HG03575 (cell line): ENCODE data around the gene BRMS1L.
A peak's percentile ranks its signal among the peaks of the same experiment; 100 is the strongest.
"Not testable (repeated sequence)": the region's sequence is repeated elsewhere in the genome, so short reads cannot be mapped to it uniquely, and the experiment has no call there.

ENCODE experiments used
- ATAC-seq: cut with Tn5 transposase; IDR thresholded peaks from one replicate; pipeline ENCODE4 v1.9.1; 2021; ENCODE audit not compliant: unreplicated experiment, insufficient number of reproducible peaks, low FRiP score; ENCODE audit errors: extremely low read depth

The BRMS1L gene

GRCh38 chr14:35826218-35826951 is at the start of gene BRMS1L:
Gene BRMS1L (plus strand): TSS chr14:35826338. CDS start chr14:35826517, 179 bp downstream.
- ATAC-seq: peak; percentile 97

- no peak for ATAC-seq
Measured at GRCh38 chr14:35776823-35777222, 49.3 kb upstream of the BRMS1L start.

- not testable (repeated sequence) for ATAC-seq
Measured at GRCh38 chr14:35777550-35777949, 48.6 kb upstream of the BRMS1L start.

- no peak for ATAC-seq
Measured at GRCh38 chr14:35779368-35779767, 46.8 kb upstream of the BRMS1L start.

GRCh38 chr14:35783699-35784098 is 42.4 kb upstream of the BRMS1L start:
- ATAC-seq: no peak

GRCh38 chr14:35786856-35787255 is 39.3 kb upstream of the BRMS1L start:
- no peak for ATAC-seq

GRCh38 chr14:35789651-35790050 is 36.5 kb upstream of the BRMS1L start:
- no peak for ATAC-seq

GRCh38 chr14:35797796-35798195 is 28.3 kb upstream of the BRMS1L start:
- ATAC-seq: no peak

GRCh38 chr14:35806006-35806907 is 19.9 kb upstream of the BRMS1L start:
- ATAC-seq: no peak

GRCh38 chr14:35807131-35807961 is 18.8 kb upstream of the BRMS1L start:
- no peak for ATAC-seq

- ATAC-seq: no peak
Measured at GRCh38 chr14:35808076-35808637, 18.0 kb upstream of the BRMS1L start.

GRCh38 chr14:35808638-35809563 is 17.2 kb upstream of the BRMS1L start, which contains the start of gene RALGAPA1:
Gene RALGAPA1 (minus strand): TSS chr14:35809295. CDS start chr14:35808835, 460 bp downstream.
- ATAC-seq: peak; percentile 80

- ATAC-seq: no peak
Measured at GRCh38 chr14:35809597-35809996, 16.5 kb upstream of the BRMS1L start.

GRCh38 chr14:35810963-35811362 is 15.2 kb upstream of the BRMS1L start:
- ATAC-seq: no peak

GRCh38 chr14:35814371-35815005 is 11.7 kb upstream of the BRMS1L start:
- ATAC-seq: no peak

- no peak for ATAC-seq
Measured at GRCh38 chr14:35818346-35819115, 7.6 kb upstream of the BRMS1L start.
